ENCODE data around the gene SPTBN4. TPM values are rescaled to one million over a fixed set of nuclear protein-coding genes. Genes with fewer than 3 reads are reported as not detected.
"Not testable (repeated sequence)": the region's sequence is repeated elsewhere in the genome, so short reads cannot be mapped to it uniquely, and the experiment has no call there.

The SPTBN4 gene
- total and polyA plus RNA-seq, 2 experiments from 2014 or later, result 0.67 to 1.3 TPM

- Histone ChIP-seq H3K36me3 (replicated peaks; ENCODE audit: insufficient read depth, low read depth) (no peaks in the 10 kb centered on the region), H3K4me3 (no peak overlapping the region), H3K4me2 (no peak overlapping the region), H4K20me1 (ENCODE audit: insufficient read depth, poor library complexity, severe bottlenecking) (no peaks in the 10 kb centered on the region), H3K79me2 (peaks cover 14% of the 10 kb centered on the region), H3K27ac (no peak overlapping the region), H3K9me3 (ENCODE audit: low read depth) (no peaks in the 10 kb centered on the region), H3K27me3 (no peaks in the 10 kb centered on the region), H2AFZ (no peak overlapping the region), H3K9me2 (replicated peaks; ENCODE audit: insufficient read depth) (no peaks in the 10 kb centered on the region), H3K4me1 (ENCODE audit: insufficient read depth) (no peaks in the 10 kb centered on the region)
- TF ChIP-seq EZH2 (IDR thresholded peaks at IDR 0.05; ENCODE audit: borderline replicate concordance), result no peak
- TF ChIP-seq EZH2phosphoT487 (IDR thresholded peaks at IDR 0.05; ENCODE audit: low read depth, severe bottlenecking, unreplicated experiment), result no peak
- no peak for TF ChIP-seq CTCF (IDR thresholded peaks at IDR 0.05; ENCODE audit: poor library complexity)
- WGBS (ENCODE audit: low lambda C conversion rate, missing lambda C conversion rate), result 97% methylated on average over 3 of the region's 3 CpGs
- DNase-seq (ENCODE audit: low spot score), result no peak
Observed at GRCh38 chr19:40458597-40458974, 8.2 kb upstream of the SPTBN4 start.

- Histone ChIP-seq H3K36me3 (replicated peaks; ENCODE audit: insufficient read depth, low read depth) (no peaks in the 10 kb centered on the region), H3K79me2 (peaks cover 18% of the 10 kb centered on the region), H3K27me3 (no peaks in the 10 kb centered on the region), H3K4me2 (no peak overlapping the region), H3K4me1 (ENCODE audit: insufficient read depth) (peaks cover 5% of the 10 kb centered on the region), H4K20me1 (ENCODE audit: insufficient read depth, poor library complexity, severe bottlenecking) (no peaks in the 10 kb centered on the region), H3K4me3 (no peak overlapping the region), H3K9me2 (replicated peaks; ENCODE audit: insufficient read depth) (no peaks in the 10 kb centered on the region), H2AFZ (no peak overlapping the region), H3K9me3 (ENCODE audit: low read depth) (no peaks in the 10 kb centered on the region), H3K27ac (no peak overlapping the region)
- no peak for DNase-seq (ENCODE audit: low spot score)
- TF ChIP-seq CTCF (IDR thresholded peaks at IDR 0.05; ENCODE audit: poor library complexity) (no peak), EZH2phosphoT487 (IDR thresholded peaks at IDR 0.05; ENCODE audit: low read depth, severe bottlenecking, unreplicated experiment) (no peak), EZH2 (IDR thresholded peaks at IDR 0.05; ENCODE audit: borderline replicate concordance) (no peak)
- 93% methylated on average over 3 of the region's 3 CpGs for WGBS (ENCODE audit: low lambda C conversion rate, missing lambda C conversion rate)
Observed at GRCh38 chr19:40460185-40460584, 6.6 kb upstream of the SPTBN4 start.

- Histone ChIP-seq H3K36me3 (replicated peaks; ENCODE audit: insufficient read depth, low read depth) (no peaks in the 10 kb centered on the region), H3K4me2 (no peak overlapping the region), H3K27me3 (no peaks in the 10 kb centered on the region), H3K9me3 (ENCODE audit: low read depth) (no peaks in the 10 kb centered on the region), H3K9me2 (replicated peaks; ENCODE audit: insufficient read depth) (no peaks in the 10 kb centered on the region), H3K4me1 (ENCODE audit: insufficient read depth) (peaks cover 5% of the 10 kb centered on the region), H3K4me3 (no peak overlapping the region), H2AFZ (no peak overlapping the region), H4K20me1 (ENCODE audit: insufficient read depth, poor library complexity, severe bottlenecking) (no peaks in the 10 kb centered on the region), H3K27ac (no peak overlapping the region), H3K79me2 (peaks cover 18% of the 10 kb centered on the region)
- TF ChIP-seq EZH2 (IDR thresholded peaks at IDR 0.05; ENCODE audit: borderline replicate concordance) (no peak), EZH2phosphoT487 (IDR thresholded peaks at IDR 0.05; ENCODE audit: low read depth, severe bottlenecking, unreplicated experiment) (no peak), CTCF (IDR thresholded peaks at IDR 0.05; ENCODE audit: poor library complexity) (no peak)
- DNase-seq (ENCODE audit: low spot score), result no peak
- WGBS (ENCODE audit: low lambda C conversion rate, missing lambda C conversion rate), result 89% methylated on average over 7 of the region's 7 CpGs
Observed at GRCh38 chr19:40461669-40462221, 5.1 kb upstream of the SPTBN4 start.

GRCh38 chr19:40463587-40464037, 3.2 kb upstream of the SPTBN4 start:
- H3K27me3 ChIP-seq; H3K4me1 ChIP-seq (ENCODE audit: insufficient read depth); H2AFZ ChIP-seq; H4K20me1 ChIP-seq (ENCODE audit: insufficient read depth, poor library complexity, severe bottlenecking); H3K9me3 ChIP-seq (ENCODE audit: low read depth); H3K36me3 ChIP-seq (replicated peaks; ENCODE audit: insufficient read depth, low read depth); H3K9me2 ChIP-seq (replicated peaks; ENCODE audit: insufficient read depth); H3K4me3 ChIP-seq; DNase-seq (ENCODE audit: low spot score): not testable (repeated sequence)
- 93% methylated on average over 12 of the region's 12 CpGs for WGBS (ENCODE audit: low lambda C conversion rate, missing lambda C conversion rate)
- Histone ChIP-seq H3K4me2 (peak overlapping the region; percentile 26), H3K27ac (peak overlapping the region; percentile 88), H3K79me2 (peaks cover 18% of the 10 kb centered on the region)
